Suprapubic skin (tissue), 4 donors: ENCODE results near the gene LAMB4. TPM values are rescaled to one million over a fixed set of nuclear protein-coding genes. Genes with fewer than 3 reads are reported as not detected.

ENCODE experiments used
- DNase-seq, 2 donors: peaks; one replicate each; pipeline ENCODE4 v3.0.0-alpha.2; 2019; ENCODE audit warnings: low spot score in 2 of 2
- H3K27ac ChIP-seq: fragments of 200-600 bp; sonication (generic); one replicate; pipeline ENCODE4 v1.5.1; 2019
- H3K27me3 ChIP-seq: fragments of 200-600 bp; sonication (generic); one replicate; pipeline ENCODE4 v1.5.1; 2019
- H3K36me3 ChIP-seq: fragments of 200-600 bp; sonication (generic); one replicate; pipeline ENCODE4 v1.5.1; 2019
- H3K4me1 ChIP-seq: fragments of 200-600 bp; sonication (generic); one replicate; pipeline ENCODE4 v1.5.1; 2019
- H3K4me3 ChIP-seq: fragments of 200-600 bp; sonication (generic); one replicate; pipeline ENCODE4 v1.5.1; 2019; ENCODE audit warnings: mild to moderate bottlenecking
- H3K9me3 ChIP-seq: fragments of 200-600 bp; sonication (generic); one replicate; pipeline ENCODE4 v1.5.1; 2019
- EP300 ChIP-seq: sonication (generic); formaldehyde crosslinking; IDR thresholded peaks from one replicate; pipeline ENCODE4 v1.6.1; 2017; ENCODE audit warnings: antibody characterized with exemption
- POLR2A ChIP-seq, 2 donors: fragments of 450-650 bp; IDR thresholded peaks; one replicate each; pipeline ENCODE4 v1.6.1; 2017; ENCODE audit warnings: antibody characterized with exemption in 2 of 2, mild to moderate bottlenecking in 2 of 2, moderate library complexity in 2 of 2
- POLR2AphosphoS5 ChIP-seq, 3 donors: sonication (generic); formaldehyde crosslinking; IDR thresholded peaks; one replicate each; pipeline ENCODE4 v1.6.1; 2017; ENCODE audit warnings: antibody characterized with exemption in 3 of 3
- WGBS: methylation state at CpG from one replicate; pipeline ENCODE4 v1.1.5; 2018; 5-methylcytosine and 5-hydroxymethylcytosine counted together
- total RNA-seq, 4 donors: library from RNA; depleted of rRNA; stranded (reverse); fragments of >200 nt; gene quantifications; one replicate each; pipeline ENCODE4 v1.1.0, GENCODE V29; 2016
- TF ChIP-seq, protein P1 (sequence below), 2 donors: fragments of 200-600 bp in 1 of 2; fragments of 450-650 bp in 1 of 2; sonication (generic) in 1 of 2; IDR thresholded peaks; one replicate each; pipeline ENCODE4 v1.5.1; 2016 to 2019; ENCODE audit warnings: antibody characterized with exemption in 2 of 2, mild to moderate bottlenecking in 1 of 2, moderate library complexity in 1 of 2

Gene LAMB4
- total RNA-seq, 4 donors from 2014 or later, result 212 to 642 (median 282) TPM

DNA sequence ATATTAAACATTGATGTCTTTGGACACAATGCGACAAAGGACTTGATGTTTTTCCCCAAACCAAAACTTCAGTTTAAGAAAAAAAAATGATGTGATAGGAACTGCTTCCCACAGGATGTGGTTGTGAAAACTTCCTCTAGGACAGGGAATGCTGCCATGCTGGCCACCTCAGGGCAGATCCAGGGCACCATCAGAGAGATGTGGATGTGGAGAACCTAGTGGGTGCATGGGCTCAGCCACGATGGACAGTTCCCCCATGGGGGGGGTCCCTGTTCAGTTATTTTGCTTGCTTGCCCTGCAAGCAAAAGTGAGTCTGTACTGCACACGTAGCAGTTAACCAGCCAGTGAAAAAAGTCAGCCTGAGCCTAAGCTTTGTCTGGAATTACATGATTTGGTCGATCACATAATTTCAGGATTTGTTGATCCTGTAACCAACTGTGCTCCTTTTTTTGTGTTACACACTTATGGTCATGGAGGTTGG, 36.3 kb downstream of the LAMB4 start:
- Histone ChIP-seq H3K4me3 (no peak overlapping the region), H3K27ac (peak overlapping the region; percentile 50), H3K4me1 (peaks cover 13% of the 10 kb centered on the region), H3K36me3 (no peaks in the 10 kb centered on the region), H3K9me3 (no peaks in the 10 kb centered on the region), H3K27me3 (no peaks in the 10 kb centered on the region)
- WGBS, result 51% methylated on average over 4 of the region's 4 CpGs
- TF ChIP-seq POLR2AphosphoS5 (IDR thresholded peaks at IDR 0.05) (no peak), POLR2A (IDR thresholded peaks at IDR 0.05) (no peak), EP300 (no peak)
- TF ChIP-seq, protein P1, sequence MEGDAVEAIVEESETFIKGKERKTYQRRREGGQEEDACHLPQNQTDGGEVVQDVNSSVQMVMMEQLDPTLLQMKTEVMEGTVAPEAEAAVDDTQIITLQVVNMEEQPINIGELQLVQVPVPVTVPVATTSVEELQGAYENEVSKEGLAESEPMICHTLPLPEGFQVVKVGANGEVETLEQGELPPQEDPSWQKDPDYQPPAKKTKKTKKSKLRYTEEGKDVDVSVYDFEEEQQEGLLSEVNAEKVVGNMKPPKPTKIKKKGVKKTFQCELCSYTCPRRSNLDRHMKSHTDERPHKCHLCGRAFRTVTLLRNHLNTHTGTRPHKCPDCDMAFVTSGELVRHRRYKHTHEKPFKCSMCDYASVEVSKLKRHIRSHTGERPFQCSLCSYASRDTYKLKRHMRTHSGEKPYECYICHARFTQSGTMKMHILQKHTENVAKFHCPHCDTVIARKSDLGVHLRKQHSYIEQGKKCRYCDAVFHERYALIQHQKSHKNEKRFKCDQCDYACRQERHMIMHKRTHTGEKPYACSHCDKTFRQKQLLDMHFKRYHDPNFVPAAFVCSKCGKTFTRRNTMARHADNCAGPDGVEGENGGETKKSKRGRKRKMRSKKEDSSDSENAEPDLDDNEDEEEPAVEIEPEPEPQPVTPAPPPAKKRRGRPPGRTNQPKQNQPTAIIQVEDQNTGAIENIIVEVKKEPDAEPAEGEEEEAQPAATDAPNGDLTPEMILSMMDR (IDR thresholded peaks at IDR 0.05), result no peak
- DNase-seq, result no peak

DNA sequence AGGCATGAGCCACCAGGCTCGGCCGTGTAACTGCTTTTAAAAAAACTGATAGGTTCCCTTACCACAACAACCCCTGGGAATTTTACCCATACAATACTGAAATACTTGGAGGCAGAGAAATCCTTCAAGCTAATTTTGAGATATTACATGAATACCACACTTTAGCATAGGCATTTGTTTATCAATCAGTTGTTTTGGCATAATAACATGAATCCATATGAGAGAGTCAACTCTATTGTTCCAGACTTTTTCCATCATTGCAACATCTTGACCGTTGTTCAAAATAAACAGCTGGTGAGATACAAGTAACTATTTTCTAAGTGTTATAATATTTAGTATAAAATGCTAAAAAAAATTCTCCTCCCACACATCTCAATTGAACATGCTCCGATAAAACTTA, 36.8 kb downstream of the LAMB4 start:
- 73% methylated on average over 4 of the region's 4 CpGs for WGBS
- TF ChIP-seq POLR2AphosphoS5 (IDR thresholded peaks at IDR 0.05), result no peak
- TF ChIP-seq, protein P1 (IDR thresholded peaks at IDR 0.05), result no peak
- Histone ChIP-seq H3K27ac (no peak overlapping the region), H3K4me3 (no peak overlapping the region), H3K36me3 (no peaks in the 10 kb centered on the region), H3K9me3 (no peaks in the 10 kb centered on the region), H3K27me3 (no peaks in the 10 kb centered on the region), H3K4me1 (peaks cover 13% of the 10 kb centered on the region)
- no peak for DNase-seq

DNA sequence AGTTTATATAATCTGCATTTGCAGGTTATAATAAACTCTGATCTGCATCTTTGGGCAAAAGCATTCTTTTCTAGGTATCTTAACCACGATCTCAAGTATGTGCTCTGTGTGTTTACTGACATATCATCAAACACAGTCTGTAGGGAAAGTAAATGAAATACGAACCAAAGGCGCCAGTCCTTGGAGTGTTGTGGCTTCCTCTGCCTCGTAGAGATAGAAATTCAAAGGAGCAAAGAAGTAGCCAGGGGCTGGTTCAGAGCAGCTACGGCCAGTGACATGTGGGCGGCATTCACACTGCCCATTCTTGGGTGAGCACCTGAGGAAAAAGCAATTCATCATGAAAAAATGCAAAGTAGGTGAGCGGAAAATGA, 38.7 kb downstream of the LAMB4 start:
- H3K27me3 ChIP-seq, result no peaks in the 10 kb centered on the region
- no peak overlapping the region for H3K4me3 ChIP-seq
- 83% methylated on average over 7 of the region's 7 CpGs for WGBS
- H3K4me1 ChIP-seq, result peaks cover 13% of the 10 kb centered on the region
- no peak for TF ChIP-seq POLR2A (IDR thresholded peaks at IDR 0.05)
- no peak for TF ChIP-seq POLR2AphosphoS5 (IDR thresholded peaks at IDR 0.05)
- TF ChIP-seq EP300, result no peak
- TF ChIP-seq, protein P1 (IDR thresholded peaks at IDR 0.05), result no peak
- H3K36me3 ChIP-seq, result no peaks in the 10 kb centered on the region
- no peaks in the 10 kb centered on the region for H3K9me3 ChIP-seq
- DNase-seq, result no peak
- no peak overlapping the region for H3K27ac ChIP-seq

DNA sequence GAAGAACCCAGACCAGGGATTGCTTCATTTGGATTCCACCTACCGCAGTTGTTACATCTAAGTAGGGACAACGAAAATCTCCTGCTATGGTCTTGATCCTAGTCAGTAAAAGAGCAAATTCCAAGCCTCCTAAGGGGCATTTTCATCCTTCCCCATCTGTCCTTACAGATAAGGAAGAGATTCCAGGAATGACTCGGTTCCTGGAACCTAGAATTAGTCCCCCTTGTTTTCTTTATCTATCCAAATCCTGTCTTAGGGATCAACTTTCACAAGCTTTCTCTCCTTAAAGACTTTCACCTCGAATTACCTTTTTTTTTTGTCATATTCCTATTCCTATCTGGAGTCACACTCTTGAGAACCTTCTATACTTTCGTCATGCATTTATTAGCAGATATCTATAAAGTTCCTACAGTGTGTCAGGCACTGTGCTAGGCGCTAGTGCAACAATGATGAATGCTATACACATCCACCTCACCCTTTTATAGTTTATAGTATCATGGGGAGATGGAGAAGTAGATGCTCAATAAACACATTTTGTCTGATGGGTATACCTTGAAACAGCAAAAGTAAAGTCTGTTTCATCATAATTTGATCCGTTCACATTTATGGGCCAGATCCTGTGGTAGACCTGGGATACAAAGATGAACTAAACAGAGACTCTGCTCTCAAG, 39.2 kb downstream of the LAMB4 start:
- no peak overlapping the region for H3K27ac ChIP-seq
- peaks cover 3% of the 10 kb centered on the region for H3K36me3 ChIP-seq
- WGBS, result 87% methylated on average over 7 of the region's 7 CpGs
- peaks cover 12% of the 10 kb centered on the region for H3K4me1 ChIP-seq
- H3K27me3 ChIP-seq, result no peaks in the 10 kb centered on the region
- H3K4me3 ChIP-seq, result no peak overlapping the region
- DNase-seq, result no peak
- H3K9me3 ChIP-seq, result no peaks in the 10 kb centered on the region
- TF ChIP-seq POLR2A (IDR thresholded peaks at IDR 0.05) (no peak), POLR2AphosphoS5 (IDR thresholded peaks at IDR 0.05) (no peak), EP300 (no peak)
- TF ChIP-seq, protein P1 (IDR thresholded peaks at IDR 0.05), result no peak

DNA sequence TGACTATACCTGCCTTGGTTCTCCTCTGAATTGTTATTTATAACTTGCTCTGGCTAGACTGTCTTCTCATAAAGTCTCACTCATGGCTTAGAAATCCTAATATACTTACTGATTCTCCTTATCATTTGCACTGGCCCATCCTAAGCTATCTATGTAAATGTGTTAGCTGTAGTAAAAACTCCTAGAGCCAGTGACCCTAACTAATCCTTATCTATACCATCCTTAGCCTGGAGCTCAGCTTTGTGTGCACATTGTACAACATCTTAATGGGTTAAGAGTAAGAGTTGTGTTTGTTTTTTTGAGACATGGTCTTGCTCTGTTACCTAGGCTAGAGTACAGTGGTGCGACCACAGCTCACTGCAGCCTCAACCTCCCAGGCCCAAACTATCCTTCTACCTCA, 40.8 kb downstream of the LAMB4 start:
- no peaks in the 10 kb centered on the region for H3K9me3 ChIP-seq
- no peak for TF ChIP-seq POLR2AphosphoS5 (IDR thresholded peaks at IDR 0.05)
- no peak for TF ChIP-seq EP300
- TF ChIP-seq, protein P1 (IDR thresholded peaks at IDR 0.05), result no peak
- no peak for TF ChIP-seq POLR2A (IDR thresholded peaks at IDR 0.05)
- WGBS, result 88% methylated on average over 1 of the region's 1 CpG
- no peak overlapping the region for H3K27ac ChIP-seq
- peaks cover 5% of the 10 kb centered on the region for H3K36me3 ChIP-seq
- H3K4me1 ChIP-seq, result no peaks in the 10 kb centered on the region
- no peak for DNase-seq
- H3K27me3 ChIP-seq, result no peaks in the 10 kb centered on the region
- H3K4me3 ChIP-seq, result no peak overlapping the region
